H54 (cell line): ENCODE measurements around the gene PARVA.
A peak's percentile ranks its signal among the peaks of the same experiment; 100 is the strongest.

Experiments used
- DNase-seq: peaks from one replicate; pipeline ENCODE4 v3.0.0; 2011; ENCODE audit warnings: low spot score, mixed read lengths; ENCODE audit not compliant: insufficient read length
- FAIRE-seq: peaks from 3 replicates; lab custom pipeline; 2011; peaks lifted over from hg19 to GRCh38; lab: Jason Lieb, UNC
- POLR2A ChIP-seq: IDR thresholded peaks from 2 replicates; pipeline ENCODE4 v1.6.1; 2011; ENCODE audit warnings: low read depth, mild to moderate bottlenecking, low read length

The PARVA gene

DNA sequence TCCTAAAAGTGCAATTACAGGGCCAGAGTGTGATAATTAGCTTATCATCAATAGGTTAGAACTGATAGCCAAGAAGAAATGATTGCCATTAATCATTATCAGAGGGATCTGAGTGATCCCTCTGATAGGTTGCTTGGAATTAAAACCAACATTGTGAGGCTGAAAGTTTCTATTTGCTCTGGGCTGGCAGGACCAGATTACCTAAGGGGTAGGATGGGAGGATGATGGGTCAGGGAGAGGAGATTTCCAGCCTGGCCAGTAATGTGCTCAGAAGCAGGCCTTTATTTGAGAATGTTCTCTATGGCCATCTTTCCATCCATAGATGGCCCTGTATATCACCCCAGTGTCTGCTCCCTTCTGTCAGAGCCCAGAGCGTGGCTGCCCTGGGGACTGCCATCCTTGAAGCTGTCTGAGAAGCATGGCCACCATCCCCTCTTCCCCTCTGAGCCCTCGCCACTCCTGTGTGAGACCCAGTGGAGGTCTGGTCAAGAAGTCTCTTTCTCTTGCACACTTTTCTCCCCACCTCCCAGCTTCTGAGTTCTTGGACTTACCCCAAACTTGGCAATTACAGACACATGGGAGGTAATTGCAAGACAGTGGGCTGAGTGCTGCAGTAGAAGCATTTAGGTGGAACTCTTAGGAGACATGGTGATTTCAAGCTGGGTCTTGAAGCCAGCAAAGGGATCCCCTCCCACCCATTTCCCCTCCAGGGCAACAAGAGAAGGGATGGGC, 11.7 kb downstream of the PARVA start:
- no peak for FAIRE-seq
- TF ChIP-seq POLR2A: no peak
- no peak for DNase-seq

DNA sequence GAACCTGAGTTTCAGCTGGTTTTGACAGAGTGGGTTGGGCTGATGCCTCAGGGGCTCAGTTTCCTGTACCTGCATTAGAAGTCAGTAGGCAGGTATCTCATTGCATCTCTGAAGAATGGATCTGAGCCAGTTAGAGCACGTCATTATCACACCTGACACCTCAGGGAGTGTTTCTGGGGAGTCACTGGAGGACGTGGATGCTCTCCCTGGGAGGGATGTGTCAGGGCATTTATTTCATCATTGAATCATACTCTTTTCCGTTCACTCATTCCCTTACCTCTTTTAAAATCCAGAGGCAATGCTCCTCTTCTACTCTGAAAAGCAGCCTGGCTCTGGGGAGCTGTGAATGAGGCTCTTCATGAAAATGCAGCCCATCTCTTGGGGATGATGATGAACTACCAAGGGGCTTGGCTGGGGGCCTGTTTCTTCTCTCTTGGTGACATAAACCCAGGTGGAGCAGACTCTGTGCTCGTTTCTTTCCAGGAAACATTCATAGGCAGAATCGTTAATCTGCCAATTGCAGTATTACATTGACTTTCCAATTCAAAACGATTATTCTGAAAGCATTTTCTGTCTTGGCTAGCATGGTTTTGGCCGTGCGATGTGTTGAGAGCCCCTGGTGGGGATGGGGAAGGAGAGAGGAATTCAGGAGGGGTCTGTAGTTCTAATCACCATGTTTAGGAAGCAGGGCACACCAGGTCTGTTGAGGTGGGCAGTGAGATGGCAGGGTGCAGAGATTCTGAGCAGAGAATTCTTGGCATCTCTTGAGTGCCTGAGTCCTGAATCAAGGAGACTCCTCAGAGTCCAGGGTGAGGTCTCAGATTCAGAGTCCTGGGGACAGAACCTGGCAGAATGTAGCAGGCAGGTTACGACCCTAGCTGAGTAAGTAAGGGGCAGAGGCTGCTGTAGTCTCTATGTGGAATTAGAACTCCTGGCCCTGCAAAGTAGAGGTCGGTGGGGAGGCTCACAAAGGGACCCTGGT, 12.6 kb downstream of the PARVA start:
- FAIRE-seq: no peak
- no peak for DNase-seq
- no peak for TF ChIP-seq POLR2A

DNA sequence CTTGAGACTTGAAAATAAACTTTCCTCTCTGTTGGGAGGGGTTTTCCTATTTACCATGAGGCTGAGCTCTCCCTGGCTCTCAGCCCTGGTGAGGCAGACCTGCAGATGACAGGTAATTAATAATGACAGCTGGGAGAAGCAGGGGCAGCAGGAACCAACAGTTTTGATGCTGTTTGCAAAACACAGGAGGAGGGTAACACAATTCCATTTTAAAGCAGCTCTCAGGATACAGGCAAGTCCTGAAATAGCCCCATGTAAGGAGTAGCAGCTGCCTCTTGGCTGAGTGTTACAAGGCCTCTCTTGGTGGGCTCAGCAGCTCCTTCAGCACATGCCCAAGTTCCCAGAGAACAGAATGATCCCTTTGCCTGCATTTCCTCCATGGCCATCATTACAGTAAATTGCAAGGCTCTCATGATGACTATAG, 13.3 kb downstream of the PARVA start:
- TF ChIP-seq POLR2A: no peak
- DNase-seq (no peak), FAIRE-seq (no peak)

DNA sequence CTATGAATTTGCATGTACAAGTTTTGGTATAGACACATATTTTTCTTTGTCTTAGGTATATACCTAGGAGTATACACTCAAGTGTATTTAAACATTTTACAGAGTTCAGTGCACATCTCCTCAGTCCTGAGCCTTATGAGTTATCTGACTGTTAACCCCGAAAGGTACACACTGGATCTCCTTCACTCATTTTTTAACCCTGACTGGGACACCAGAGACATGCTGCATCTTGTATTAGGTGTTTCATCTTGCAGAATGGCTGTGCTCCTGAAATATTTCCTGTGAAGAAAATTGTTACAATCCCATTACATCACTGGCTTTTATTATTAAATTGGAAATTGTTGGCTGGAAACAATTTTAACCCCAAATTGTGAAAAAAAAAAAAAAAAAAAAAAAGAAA, 15.3 kb downstream of the PARVA start:
- FAIRE-seq (no peak), DNase-seq (no peak)
- TF ChIP-seq POLR2A: no peak

DNA sequence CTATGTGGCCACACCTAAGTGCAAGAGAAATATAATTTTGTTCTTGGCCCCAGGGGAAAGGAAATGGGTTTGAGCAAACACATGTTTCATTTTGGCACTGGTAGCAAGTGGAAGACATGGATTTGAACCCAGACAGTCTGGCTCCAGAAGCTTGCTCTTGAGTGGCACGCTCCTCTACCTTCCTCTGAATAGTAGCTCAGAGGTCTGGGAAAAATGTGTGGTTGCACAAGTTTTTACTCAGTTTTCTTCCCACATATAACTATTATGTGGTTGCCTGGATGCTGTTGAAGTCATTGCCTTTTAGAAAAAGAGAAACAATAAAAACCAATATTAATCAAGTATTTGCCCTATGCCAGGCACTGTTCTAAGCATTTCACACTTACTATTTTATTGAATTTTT, 16.3 kb downstream of the PARVA start:
- no peak for TF ChIP-seq POLR2A
- FAIRE-seq (no peak), DNase-seq (no peak)

DNA sequence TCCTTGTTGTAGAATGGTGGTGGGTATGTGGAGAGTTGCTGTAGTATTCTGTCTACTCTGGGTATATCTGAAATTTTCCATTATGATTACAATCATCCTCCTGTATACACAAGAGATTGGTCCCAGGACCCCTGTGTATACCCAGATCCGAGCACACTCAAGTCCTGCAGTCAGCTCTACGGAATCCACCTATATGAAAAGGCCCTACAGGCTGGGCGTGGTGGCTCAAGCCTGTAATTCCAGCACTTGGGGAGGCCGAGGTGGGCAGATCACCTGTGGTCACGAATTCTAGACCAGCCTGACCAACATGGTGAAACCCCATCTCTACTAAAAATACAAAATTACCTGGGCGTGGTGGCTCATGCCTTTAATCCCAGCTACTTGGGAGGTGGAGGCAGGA, 17.2 kb downstream of the PARVA start:
- no peak for TF ChIP-seq POLR2A
- FAIRE-seq: no peak

DNA sequence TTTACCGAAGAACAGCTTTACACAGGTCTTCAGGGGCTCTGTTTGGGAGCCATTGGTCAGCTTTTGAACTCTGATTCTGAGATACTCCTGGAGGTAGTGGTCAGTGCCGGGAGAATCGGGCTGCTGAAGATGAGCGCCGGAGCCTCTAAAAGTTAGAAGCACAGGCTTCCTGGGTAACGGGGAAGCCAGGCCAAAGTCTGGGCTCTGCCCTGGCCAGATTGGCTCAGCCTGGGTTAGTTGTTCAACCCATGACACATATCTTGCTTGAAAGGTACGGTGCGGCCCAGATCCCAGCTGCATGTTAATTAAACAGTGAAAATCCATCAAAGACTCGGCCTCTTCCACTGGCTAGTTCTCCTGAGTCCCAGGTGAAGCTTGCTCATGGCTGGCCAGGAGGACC, 18.0 kb downstream of the PARVA start:
- TF ChIP-seq POLR2A: no peak
- FAIRE-seq: no peak
- no peak for DNase-seq

More for the DNA sequence above, 17.2 kb downstream of the PARVA start:
- DNase-seq: no peak

DNA sequence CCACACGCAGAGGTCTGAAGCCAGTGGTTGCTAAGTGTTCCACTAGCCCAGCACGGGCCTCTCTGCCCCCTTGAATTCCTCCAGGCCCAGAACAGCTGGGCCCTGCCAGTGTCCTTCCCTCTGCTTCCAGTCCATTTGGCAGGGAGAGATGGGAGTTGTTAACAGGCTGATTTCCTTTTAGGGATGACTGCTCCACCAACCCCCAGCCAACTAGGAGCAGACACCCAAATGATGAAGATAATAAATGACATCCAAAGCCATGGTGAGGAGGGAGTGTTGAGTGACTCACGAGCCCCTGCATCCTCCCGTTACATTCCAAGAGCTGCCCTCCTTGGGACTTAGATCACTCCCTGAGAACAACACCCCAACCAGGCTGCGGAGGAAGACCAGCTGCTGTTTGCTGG, 20.6 kb downstream of the PARVA start:
- TF ChIP-seq POLR2A: no peak
- peak; percentile 76 for FAIRE-seq
- peak; percentile 81 for DNase-seq

DNA sequence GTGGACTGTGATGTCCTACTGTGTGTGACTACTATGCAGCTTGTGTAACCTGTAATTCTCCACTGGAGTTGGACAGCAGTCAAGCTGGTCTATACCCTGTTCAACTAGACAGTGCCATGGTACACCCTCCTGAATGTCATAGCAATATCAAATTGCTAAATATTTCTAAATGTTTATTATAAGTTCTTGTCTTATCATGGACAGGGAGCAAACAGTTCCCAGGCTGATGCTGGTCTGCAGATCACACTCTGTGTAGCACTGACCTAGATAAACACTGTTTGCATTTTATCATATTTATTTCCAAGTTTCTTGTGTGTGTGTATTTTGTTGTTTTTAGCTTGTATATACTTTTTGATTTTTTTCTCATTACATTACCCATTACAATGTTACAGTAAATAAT, 22.0 kb downstream of the PARVA start:
- DNase-seq: no peak
- FAIRE-seq: no peak
- no peak for TF ChIP-seq POLR2A

DNA sequence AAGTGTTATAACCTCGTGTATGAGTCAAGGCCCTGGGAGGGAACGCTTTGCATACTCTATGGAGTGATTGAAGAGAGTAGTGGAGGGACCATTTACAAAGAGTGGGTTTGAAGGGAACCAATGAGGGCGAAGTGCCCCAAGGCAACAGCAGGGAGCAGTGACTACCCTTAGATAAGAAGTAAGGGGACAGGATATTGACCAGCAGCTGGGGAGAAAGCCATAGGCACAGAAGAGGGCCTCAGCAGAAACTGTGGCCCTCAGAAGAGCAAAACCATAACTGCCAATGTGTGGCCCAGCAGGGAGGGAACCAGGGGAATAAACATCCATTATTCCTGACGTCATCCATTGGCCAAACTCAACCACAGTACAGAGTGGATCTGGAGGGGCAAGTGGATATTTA, 24.7 kb downstream of the PARVA start:
- FAIRE-seq (no peak), DNase-seq (no peak)
- TF ChIP-seq POLR2A: no peak

DNA sequence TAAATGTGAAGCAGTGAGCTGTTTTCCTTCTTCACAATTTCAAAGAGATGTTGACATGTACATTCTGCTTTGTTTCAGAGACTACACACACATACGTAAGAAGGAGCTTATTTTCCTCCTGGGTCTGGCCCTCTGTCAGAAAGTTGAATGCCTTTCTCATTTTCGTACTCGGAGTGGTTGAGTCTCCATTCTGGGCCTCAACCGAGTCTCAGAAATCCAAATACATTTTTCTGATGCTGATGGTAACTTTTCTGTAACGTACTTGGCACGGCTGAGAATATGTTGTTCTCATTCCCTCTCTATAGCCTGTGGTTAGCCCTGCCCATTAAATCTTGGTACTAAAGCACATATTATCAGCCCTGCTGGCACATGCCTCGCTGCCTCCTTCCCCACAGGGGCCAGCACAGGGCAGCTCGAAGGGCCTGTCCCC, 25.3 kb downstream of the PARVA start:
- no peak for TF ChIP-seq POLR2A
- FAIRE-seq (no peak), DNase-seq (no peak)

DNA sequence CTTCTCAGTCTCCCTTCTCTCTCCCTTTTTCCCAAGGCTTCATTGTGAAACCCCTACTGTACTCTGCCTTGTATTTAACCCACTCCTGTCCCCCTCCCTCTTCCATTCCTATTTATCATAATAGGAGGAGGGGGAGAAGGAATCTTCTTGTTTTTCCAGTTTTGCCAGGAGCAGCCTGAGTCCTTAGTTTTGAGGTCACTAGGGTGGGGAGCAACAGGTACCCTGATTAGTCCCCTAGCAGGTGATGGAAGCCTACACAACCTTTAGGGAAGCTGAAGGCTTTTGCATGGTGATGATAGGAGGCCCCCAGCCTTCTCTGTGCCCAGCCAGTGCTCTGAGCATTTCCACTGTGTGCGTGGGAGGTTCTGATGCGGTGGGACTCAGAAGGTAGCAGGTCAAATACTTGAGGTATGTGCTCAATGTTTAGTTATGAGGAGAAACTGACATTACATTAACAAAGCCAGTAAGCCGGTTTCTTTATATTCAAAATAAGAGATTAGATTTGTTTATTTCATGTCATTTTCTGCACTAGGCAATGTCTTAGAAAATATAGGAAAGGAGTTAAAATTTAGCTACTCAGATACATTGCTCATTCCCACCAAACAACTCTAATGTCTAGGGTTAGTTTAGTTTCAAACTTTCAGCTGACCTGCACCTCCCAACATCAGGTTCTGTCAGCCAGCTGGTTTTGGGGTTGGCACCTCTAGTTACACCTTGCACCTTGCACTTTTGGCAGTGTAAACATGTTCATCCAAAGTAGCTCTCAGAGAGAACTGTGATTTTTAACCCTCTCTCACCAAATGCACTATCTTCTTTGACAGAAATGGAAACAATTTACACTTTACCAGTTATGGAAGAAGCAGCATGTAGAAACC, 26.0 kb downstream of the PARVA start:
- DNase-seq (no peak), FAIRE-seq (no peak)
- no peak for TF ChIP-seq POLR2A

DNA sequence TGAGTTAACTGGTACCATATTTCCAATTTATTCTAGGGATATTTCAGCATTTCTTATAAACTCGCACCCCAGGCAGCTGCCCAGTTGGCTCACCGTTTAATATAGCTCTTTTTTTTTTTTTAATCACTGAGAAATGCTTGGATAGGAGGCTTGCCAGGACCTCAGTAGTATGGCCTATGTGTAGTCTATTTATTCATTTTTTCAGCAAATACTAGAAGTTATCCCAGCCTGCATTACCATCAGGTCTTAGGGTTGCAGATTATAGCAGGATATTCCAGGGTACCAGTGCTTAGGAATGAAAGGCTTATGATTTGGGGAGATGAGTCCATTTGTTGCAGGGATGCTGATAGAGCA, 26.6 kb downstream of the PARVA start:
- DNase-seq: no peak
- no peak for FAIRE-seq

DNA sequence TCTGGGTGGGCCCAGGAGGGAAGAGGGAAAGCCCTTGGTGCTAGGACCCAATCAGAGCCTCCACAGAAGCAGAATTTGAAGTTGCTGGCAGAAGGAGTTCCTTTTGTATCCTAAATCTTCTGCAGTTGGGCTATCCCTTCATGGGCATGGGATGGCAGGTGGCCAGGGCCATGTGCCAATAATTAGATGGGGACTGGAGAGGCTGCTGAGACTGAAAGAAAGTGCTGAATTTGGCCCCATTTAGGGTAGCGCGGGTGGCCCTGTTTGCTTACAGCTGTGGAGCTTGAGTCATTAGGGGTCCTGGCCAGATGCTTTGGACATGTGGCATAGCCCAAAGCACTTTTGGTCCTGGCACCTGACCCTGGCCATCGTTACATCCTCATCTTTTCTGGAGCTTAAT, 27.1 kb downstream of the PARVA start:
- DNase-seq (no peak), FAIRE-seq (no peak)
- no peak for TF ChIP-seq POLR2A

More for the DNA sequence above, 26.6 kb downstream of the PARVA start:
- TF ChIP-seq POLR2A: no peak
